Endothelial cell of umbilical vein (primary cell): ENCODE measurements around the gene BRF1. TPM values are rescaled to one million over a fixed set of nuclear protein-coding genes. Genes with fewer than 3 reads are reported as not detected.

ENCODE experiments used
- BruUV-seq: library from RNA; stranded (reverse); fragments of 400-500 nt; replicated peaks from 2 replicates; lab custom pipeline; 2021; lab: Mats Ljungman, UMichigan
- CTCF ChIA-PET: fragments of 300-600, 350-600 bp; sonication (Branson Sonifier 250); formaldehyde crosslinking; loops from one replicate; lab custom pipeline; 2021; ENCODE audit warnings: antibody characterized with exemption, inconsistent platforms; lab: Charles Lee
- POLR2A ChIA-PET: fragments of 300-600, 350-600 bp; sonication (Branson Sonifier 250); formaldehyde crosslinking; loops from one replicate; lab custom pipeline; 2021; ENCODE audit warnings: antibody characterized with exemption, inconsistent platforms; lab: Charles Lee
- DNase-seq: peaks from one replicate; pipeline ENCODE4 v3.0.0-alpha.2; 2011; ENCODE audit warnings: low read depth, low spot score
- FAIRE-seq: peaks from 2 replicates; lab custom pipeline; 2011; peaks lifted over from hg19 to GRCh38; lab: Jason Lieb, UNC
- H2AFZ ChIP-seq: 2 replicates; pipeline ENCODE4 v1.6.0; 2012; ENCODE audit warnings: low read depth, low read length, control low read depth, inconsistent platforms
- H3K27ac ChIP-seq: 2 replicates; pipeline ENCODE4 v1.5.1; 2011; ENCODE audit warnings: low read depth, mild to moderate bottlenecking, control low read depth, low read length, moderate library complexity; ENCODE audit not compliant: insufficient read depth
- H3K27me3 ChIP-seq, 2 experiments: 2 replicates each; pipeline versions ENCODE4 v1.6.0 to v1.6.1; 2011; ENCODE audit warnings: low read length in 2 of 2, mixed read lengths in 1 of 2; ENCODE audit not compliant: control insufficient read depth in 2 of 2, insufficient read depth in 2 of 2
- H3K36me3 ChIP-seq, 2 experiments: 2 replicates in 1 of 2; 3 replicates in 1 of 2; pipeline ENCODE4 v1.5.1; 2011; ENCODE audit warnings: low read length in 2 of 2, mild to moderate bottlenecking in 1 of 2, moderate library complexity in 1 of 2; ENCODE audit not compliant: control insufficient read depth in 2 of 2, insufficient read depth in 2 of 2; ENCODE audit errors: extremely low read depth in 1 of 2
- H3K4me1 ChIP-seq: 3 replicates; pipeline ENCODE4 v1.5.1; 2011; ENCODE audit warnings: mild to moderate bottlenecking, low read length; ENCODE audit not compliant: control insufficient read depth, insufficient read depth; ENCODE audit errors: extremely low read depth
- H3K4me2 ChIP-seq: 2 replicates; pipeline ENCODE4 v1.6.1; 2011; ENCODE audit warnings: low read length, control low read depth, mixed read lengths; ENCODE audit not compliant: insufficient read depth
- H3K4me3 ChIP-seq, 3 experiments: fragments of 200-600 bp in 1 of 3; sonication (generic), shearing (Covaris generic) in 1 of 3; replicated peaks in 1 of 3; 2 replicates each; pipeline ENCODE4 v1.5.1; 2011 to 2016; ENCODE audit warnings: control low read depth in 3 of 3, low read length in 3 of 3, mild to moderate bottlenecking in 2 of 3, inconsistent platforms in 1 of 3, low read depth in 1 of 3, moderate library complexity in 1 of 3; ENCODE audit not compliant: insufficient read depth in 1 of 3
- H3K79me2 ChIP-seq: 2 replicates; pipeline ENCODE4 v1.6.0; 2012; ENCODE audit warnings: low read length, inconsistent platforms; ENCODE audit not compliant: control insufficient read depth, insufficient read depth
- H3K9ac ChIP-seq: replicated peaks from 2 replicates; pipeline ENCODE3; 2011; ENCODE audit warnings: low read length, control low read depth; ENCODE audit not compliant: insufficient read depth; ENCODE audit errors: extremely low read depth
- H3K9me1 ChIP-seq: replicated peaks from 3 replicates; pipeline ENCODE4 v1.6.0; 2011; ENCODE audit warnings: mild to moderate bottlenecking, low read length; ENCODE audit not compliant: control insufficient read depth, insufficient read depth; ENCODE audit errors: extremely low read depth
- H3K9me3 ChIP-seq: replicated peaks from 2 replicates; pipeline ENCODE4 v1.5.1; 2012; ENCODE audit warnings: low read length, inconsistent platforms; ENCODE audit not compliant: control insufficient read depth, insufficient read depth
- H4K20me1 ChIP-seq: replicated peaks from 2 replicates; pipeline ENCODE3; 2011; ENCODE audit warnings: mild to moderate bottlenecking, low read length; ENCODE audit not compliant: control insufficient read depth, insufficient read depth; ENCODE audit errors: extremely low read depth
- EZH2 ChIP-seq: IDR thresholded peaks from 2 replicates; pipeline ENCODE4 v1.6.1; 2012; ENCODE audit warnings: borderline replicate concordance, low read depth, mild to moderate bottlenecking, moderate library complexity, low read length, inconsistent platforms; ENCODE audit not compliant: severe bottlenecking
- FOS ChIP-seq: IDR thresholded peaks from 2 replicates; pipeline ENCODE4 v1.6.1; 2011; ENCODE audit warnings: mild to moderate bottlenecking, low read length, moderate library complexity, borderline replicate concordance; ENCODE audit not compliant: insufficient read depth
- GATA2 ChIP-seq: IDR thresholded peaks from 2 replicates; pipeline ENCODE4 v1.7.0; 2011; ENCODE audit warnings: low read depth, mild to moderate bottlenecking, moderate library complexity, mixed read lengths, low read length; ENCODE audit not compliant: insufficient read length, insufficient read depth
- JUN ChIP-seq: IDR thresholded peaks from 2 replicates; pipeline ENCODE4 v1.6.1; 2011; ENCODE audit warnings: borderline replicate concordance, low read depth; ENCODE audit not compliant: insufficient read length, insufficient read depth
- MYC ChIP-seq: IDR thresholded peaks from one replicate; pipeline ENCODE4 v1.6.1; 2011; ENCODE audit warnings: mild to moderate bottlenecking, low read depth, low read length
- POLR2A ChIP-seq: IDR thresholded peaks from 2 replicates; pipeline ENCODE4 v1.6.1; 2012; ENCODE audit warnings: low read depth, mild to moderate bottlenecking, control low read depth, low read length
- POLR2AphosphoS5 ChIP-seq: IDR thresholded peaks from 2 replicates; pipeline ENCODE4 v1.6.1; 2012; ENCODE audit warnings: low read depth, mild to moderate bottlenecking, control low read depth, low read length, moderate library complexity; ENCODE audit not compliant: insufficient read depth
- dilution Hi-C: fragments of 300-500 bp; cut with MboI; formaldehyde crosslinking; loops from one replicate; pipeline ENCODE4 v1.15.0; 2019; ENCODE audit warnings: low sequenced_read_pairs; ENCODE audit not compliant: extremely low pct_ligation_motif_present
- intact Hi-C: fragments of 100-400 bp; cut with micrococcal nuclease; formaldehyde crosslinking; loops from one replicate; pipeline ENCODE4 v1.10.0; 2022
- polyA plus RNA-seq, 4 experiments: library from polyadenylated mRNA; depleted of rRNA in 3 of 4; stranded (reverse) in 3 of 4; unstranded in 1 of 4; fragments of >200 nt; gene quantifications; 2 replicates each; pipeline versions ENCODE4 v1.2.1 to v1.2.3, GENCODE V29; 2011 to 2012; ENCODE audit warnings: missing spikeins in 1 of 4
- total RNA-seq: library from RNA; stranded (reverse); gene quantifications from 2 replicates; pipeline ENCODE4 v1.2.3, GENCODE V29; 2021
- TF ChIP-seq, protein P1 (sequence below), 2 donors: IDR thresholded peaks; 1 replicate in 1 of 2; 2 replicates in 1 of 2; pipeline ENCODE4 v1.5.1; 2011; ENCODE audit warnings: low read length in 2 of 2, mild to moderate bottlenecking in 2 of 2, moderate library complexity in 2 of 2, control low read depth in 1 of 2, inconsistent platforms in 1 of 2, low read depth in 1 of 2; ENCODE audit not compliant: insufficient read depth in 1 of 2; ENCODE audit errors: extremely low read depth in 1 of 2
- TF ChIP-seq, protein P2 (sequence below): IDR thresholded peaks from 2 replicates; pipeline ENCODE4 v1.6.1; 2011; ENCODE audit not compliant: insufficient read depth, insufficient read length

Gene BRF1
- total and polyA plus RNA-seq, 2 donors (not counting 3 experiments of a cell fraction or from before 2014, with no cell fraction given), result 19.0 to 47.2 TPM

DNA sequence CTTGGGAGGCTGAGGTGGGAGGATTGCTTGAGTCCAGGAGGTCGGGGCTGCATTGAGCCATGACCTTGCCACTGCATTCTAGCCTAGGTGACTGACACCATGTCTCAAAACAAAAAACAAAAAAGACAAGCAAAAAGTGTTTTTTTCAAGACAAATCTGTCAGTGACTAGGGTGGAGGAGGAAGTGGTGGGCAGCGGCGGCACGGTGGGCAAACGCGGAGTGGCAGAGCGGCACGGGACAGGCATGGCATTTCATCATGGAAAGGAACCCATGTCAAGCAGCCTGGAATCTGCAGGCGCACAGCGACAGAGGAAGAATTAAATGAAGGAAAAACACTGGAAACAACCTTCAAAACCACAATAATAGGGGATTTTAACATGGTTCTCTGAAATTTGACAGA, 56.5 kb downstream of the BRF1 start:
- Histone ChIP-seq H3K27me3 (no peaks in the 10 kb centered on the region), H3K79me2 (peaks cover 12% of the 10 kb centered on the region), H3K9me3 (no peaks in the 10 kb centered on the region), H3K4me2 (no peak overlapping the region), H3K4me3 (no peak overlapping the region), H3K4me1 (peaks cover 4% of the 10 kb centered on the region), H3K36me3 (peaks cover 0 to 7% of the 10 kb centered on the region in 2 experiments), H3K9me1 (no peaks in the 10 kb centered on the region), H2AFZ (no peak overlapping the region), H3K9ac (no peak overlapping the region), H3K27ac (no peak overlapping the region), H4K20me1 (no peaks in the 10 kb centered on the region)
- intact Hi-C loops, result loop anchor here (10.0 kb wide), 2 partner anchors 60 to 80 kb away; partner anchors contain the start of genes BRF1 and JAG2
- ChIA-PET POLR2A (no interaction called here), CTCF (no interaction called here)
- no peak for TF ChIP-seq EZH2
- TF ChIP-seq, protein P1, sequence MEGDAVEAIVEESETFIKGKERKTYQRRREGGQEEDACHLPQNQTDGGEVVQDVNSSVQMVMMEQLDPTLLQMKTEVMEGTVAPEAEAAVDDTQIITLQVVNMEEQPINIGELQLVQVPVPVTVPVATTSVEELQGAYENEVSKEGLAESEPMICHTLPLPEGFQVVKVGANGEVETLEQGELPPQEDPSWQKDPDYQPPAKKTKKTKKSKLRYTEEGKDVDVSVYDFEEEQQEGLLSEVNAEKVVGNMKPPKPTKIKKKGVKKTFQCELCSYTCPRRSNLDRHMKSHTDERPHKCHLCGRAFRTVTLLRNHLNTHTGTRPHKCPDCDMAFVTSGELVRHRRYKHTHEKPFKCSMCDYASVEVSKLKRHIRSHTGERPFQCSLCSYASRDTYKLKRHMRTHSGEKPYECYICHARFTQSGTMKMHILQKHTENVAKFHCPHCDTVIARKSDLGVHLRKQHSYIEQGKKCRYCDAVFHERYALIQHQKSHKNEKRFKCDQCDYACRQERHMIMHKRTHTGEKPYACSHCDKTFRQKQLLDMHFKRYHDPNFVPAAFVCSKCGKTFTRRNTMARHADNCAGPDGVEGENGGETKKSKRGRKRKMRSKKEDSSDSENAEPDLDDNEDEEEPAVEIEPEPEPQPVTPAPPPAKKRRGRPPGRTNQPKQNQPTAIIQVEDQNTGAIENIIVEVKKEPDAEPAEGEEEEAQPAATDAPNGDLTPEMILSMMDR (IDR thresholded peaks at IDR 0.05; ENCODE audit: extremely low read depth in 1 of 2, insufficient read depth in 1 of 2, low read depth in 1 of 2, low read length in 2 of 2), result no peak
- no peak for TF ChIP-seq JUN
- TF ChIP-seq POLR2A, result no peak
- TF ChIP-seq FOS, result no peak
- TF ChIP-seq, protein P2, sequence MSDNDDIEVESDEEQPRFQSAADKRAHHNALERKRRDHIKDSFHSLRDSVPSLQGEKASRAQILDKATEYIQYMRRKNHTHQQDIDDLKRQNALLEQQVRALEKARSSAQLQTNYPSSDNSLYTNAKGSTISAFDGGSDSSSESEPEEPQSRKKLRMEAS, result no peak
- TF ChIP-seq MYC, result no peak
- no peak for TF ChIP-seq GATA2
- no peak for TF ChIP-seq POLR2AphosphoS5
- DNase-seq (no peak), FAIRE-seq (no peak)
- dilution Hi-C loops, result no loop called here
- BruUV-seq, result no TSS peak
